Stomach (tissue), 9 donors: ENCODE measurements around the gene PLET1. TPM values are rescaled to one million over a fixed set of nuclear protein-coding genes. Genes with fewer than 3 reads are reported as not detected.
A peak's percentile ranks its signal among the peaks of the same experiment; 100 is the strongest.

Experiments
- DNase-seq, 2 donors: peaks; one replicate each; pipeline versions ENCODE4 v3.0.0 to v3.0.0-alpha.2; 2013 to 2019
- H3K27ac ChIP-seq, 5 donors: fragments of 200-600 bp in 4 of 5; sonication (generic) in 4 of 5; one replicate each; pipeline ENCODE4 v1.5.1; 2013 to 2019; ENCODE audit warnings: mild to moderate bottlenecking in 1 of 5, moderate library complexity in 1 of 5
- H3K27me3 ChIP-seq, 3 donors: fragments of 200-600 bp; sonication (generic); one replicate each; pipeline ENCODE4 v1.5.1; 2017 to 2019; ENCODE audit warnings: mixed run types in 1 of 3
- H3K36me3 ChIP-seq, 4 donors: fragments of 200-600 bp; sonication (generic); 1 replicate in 3 of 4; 2 replicates in 1 of 4; pipeline ENCODE4 v1.5.1; 2016 to 2019
- H3K4me1 ChIP-seq, 4 donors: fragments of 200-600 bp; sonication (generic); one replicate each; pipeline ENCODE4 v1.5.1; 2016 to 2019
- H3K4me3 ChIP-seq, 4 donors: fragments of 200-600 bp; sonication (generic) in 3 of 4; one replicate each; pipeline ENCODE4 v1.5.1; 2016 to 2019; ENCODE audit warnings: mild to moderate bottlenecking in 1 of 4
- H3K9me3 ChIP-seq, 4 donors: fragments of 200-600 bp; sonication (generic); one replicate each; pipeline ENCODE4 v1.5.1; 2016 to 2019
- CTCF ChIP-seq, 7 experiments: fragments of 450-650 bp in 4 of 7; fragments of 200-600 bp in 3 of 7; sonication (generic) in 3 of 7; IDR thresholded peaks; one replicate each; pipeline ENCODE4 v1.5.1; 2016 to 2019; ENCODE audit warnings: antibody characterized with exemption in 7 of 7, control low read depth in 2 of 7, mild to moderate bottlenecking in 1 of 7
- EP300 ChIP-seq: sonication (generic); formaldehyde crosslinking; IDR thresholded peaks from one replicate; pipeline ENCODE4 v1.6.1; 2017; ENCODE audit warnings: antibody characterized with exemption
- POLR2A ChIP-seq, 4 donors: fragments of 450-650 bp; IDR thresholded peaks; one replicate each; pipeline ENCODE4 v1.6.1; 2016; ENCODE audit warnings: antibody characterized with exemption in 4 of 4, control low read depth in 2 of 4, mild to moderate bottlenecking in 1 of 4, moderate library complexity in 1 of 4
- POLR2AphosphoS5 ChIP-seq, 3 donors: sonication (generic); formaldehyde crosslinking; IDR thresholded peaks; one replicate each; pipeline ENCODE4 v1.6.1; 2016; ENCODE audit warnings: antibody characterized with exemption in 3 of 3
- WGBS, 5 donors: extraction: QIAGEN DNeasy Blood & Tissue Kit in 3 of 5; methylation state at CpG; one replicate each; pipeline versions ENCODE4 v1.1.5 to v1.1.7; 2013 to 2018; 5-methylcytosine and 5-hydroxymethylcytosine counted together
- intact Hi-C: fragments of 100-400 bp; cut with DNase I; formaldehyde crosslinking; loops from one replicate; pipeline ENCODE4 v1.15.1; 2023; ENCODE audit warnings: low total_unique reads
- polyA plus RNA-seq, 3 donors: library from polyadenylated mRNA; stranded (reverse); fragments of 200-250 nt; gene quantifications; one replicate each; pipeline ENCODE4 v1.2.3, GENCODE V29; 2013
- total RNA-seq, 5 donors: library from RNA; depleted of rRNA; stranded (reverse); fragments of >200 nt; gene quantifications; one replicate each; pipeline versions ENCODE4 v1.1.0 to v1.2.3, GENCODE V29; 2014 to 2016
- donor health status: healthy with polysubstance abuse.
- donor health status: Bipolar disorder and iron deficiency.
- donor health status: healthy.

Gene PLET1
- total and polyA plus RNA-seq, 8 donors = not detected

DNA sequence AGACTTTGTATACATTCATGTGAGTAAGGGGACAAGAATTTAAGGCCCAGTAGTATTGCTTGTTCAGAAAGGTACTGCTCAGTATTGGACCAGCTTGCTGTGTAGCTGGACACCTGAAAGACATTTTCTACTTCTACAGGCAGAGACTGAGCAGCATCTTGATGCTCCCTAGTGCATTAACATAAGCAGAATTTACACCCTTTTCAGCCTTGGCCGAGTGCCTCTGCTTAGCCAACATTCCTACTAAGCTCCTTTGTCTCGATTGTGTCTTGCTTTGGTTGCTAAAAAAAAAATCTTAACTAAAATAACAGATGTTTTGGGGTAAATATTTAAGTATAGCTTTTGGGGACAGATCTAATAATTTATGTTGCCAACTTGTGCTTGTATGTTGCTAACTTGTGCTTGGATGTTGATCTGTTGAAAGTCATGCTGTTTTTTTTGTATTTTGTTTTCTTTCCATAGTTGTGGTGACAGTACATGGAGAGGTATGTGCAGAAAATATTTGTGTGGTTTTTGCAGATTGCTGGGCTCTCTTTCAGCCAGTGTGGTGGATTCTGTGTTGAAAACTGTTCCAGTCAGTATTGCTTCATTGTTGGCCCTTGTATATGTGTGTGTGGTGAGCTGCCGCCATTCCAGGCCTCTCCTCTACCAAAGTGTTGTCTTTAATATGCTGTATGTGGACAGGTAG is 30.8 kb downstream of the PLET1 start:
- no peak for TF ChIP-seq EP300
- TF ChIP-seq POLR2A (IDR thresholded peaks at IDR 0.05) = no peak
- TF ChIP-seq POLR2AphosphoS5 (IDR thresholded peaks at IDR 0.05) = no peak
- TF ChIP-seq CTCF (IDR thresholded peaks at IDR 0.05) = no peak
- no peaks in the 10 kb centered on the region for H3K9me3 ChIP-seq
- no peak for DNase-seq
- peaks cover 7 to 55% (median 30%) of the 10 kb centered on the region in 4 donors for H3K4me1 ChIP-seq
- WGBS, 5 donors = 42 to 62% (median 60%) methylated on average over 3 of the region's 3 CpGs
- intact Hi-C loops = no loop called here
- H3K27me3 ChIP-seq = no peaks in the 10 kb centered on the region
- H3K4me3 ChIP-seq = no peak overlapping the region
- H3K36me3 ChIP-seq = peaks cover 0 to 57% (median 50%) of the 10 kb centered on the region in 4 donors
- H3K27ac ChIP-seq = peak overlapping the region in 3 of 5 donors; percentile 95 to 98 (median 97)

- intact Hi-C loops = no loop called here
- TF ChIP-seq POLR2A (IDR thresholded peaks at IDR 0.05) (no peak), EP300 (no peak), POLR2AphosphoS5 (IDR thresholded peaks at IDR 0.05) (no peak), CTCF (IDR thresholded peaks at IDR 0.05) (no peak)
- no peak for DNase-seq
- Histone ChIP-seq H3K4me1 (peaks cover 7 to 55% (median 30%) of the 10 kb centered on the region in 4 donors), H3K36me3 (peaks cover 0 to 50% (median 43%) of the 10 kb centered on the region in 4 donors), H3K9me3 (no peaks in the 10 kb centered on the region), H3K27me3 (no peaks in the 10 kb centered on the region), H3K27ac (peak overlapping the region in 4 of 5 donors; percentile 44 to 98 (median 96)), H3K4me3 (no peak overlapping the region)
- 57 to 84% (median 67%) methylated on average over 7 of the region's 7 CpGs for WGBS, 5 donors
Observed at GRCh38 chr11:112229159-112229558, 31.5 kb downstream of the PLET1 start.

DNA sequence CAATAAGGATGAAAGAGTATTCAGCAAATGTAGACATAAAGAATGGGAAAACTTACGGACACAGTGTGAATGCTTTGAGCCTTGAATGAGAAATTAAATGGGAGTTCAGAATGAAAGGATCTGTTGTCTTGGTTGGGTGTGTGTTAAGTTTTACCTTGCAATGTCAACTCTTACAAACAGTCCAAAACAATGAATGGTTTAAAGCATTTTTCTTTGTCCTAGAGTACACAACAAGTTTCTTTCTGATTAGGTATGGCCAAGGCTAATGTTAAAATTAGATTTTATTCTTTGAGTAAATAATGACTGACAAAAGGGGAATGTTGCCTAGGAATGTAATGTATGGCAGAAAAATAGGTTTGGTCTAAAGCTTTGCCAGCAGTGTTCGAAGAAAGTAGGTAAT is 32.0 kb downstream of the PLET1 start:
- WGBS, 5 donors = 45 to 60% (median 51%) methylated on average over 2 of the region's 2 CpGs
- H3K36me3 ChIP-seq = peaks cover 0 to 45% (median 39%) of the 10 kb centered on the region in 4 donors

GRCh38 chr11:112227471-112227870 is 33.2 kb downstream of the PLET1 start:
- DNase-seq = no peak
- Histone ChIP-seq H3K9me3 (no peaks in the 10 kb centered on the region), H3K27ac (peak overlapping the region in 4 of 5 donors; percentile 95 to 98 (median 96)), H3K4me1 (peaks cover 7 to 51% (median 30%) of the 10 kb centered on the region in 4 donors), H3K27me3 (no peaks in the 10 kb centered on the region), H3K4me3 (peak overlapping the region; percentile 55 to 73 (median 62)), H3K36me3 (peaks cover 0 to 37% (median 31%) of the 10 kb centered on the region in 4 donors)
- intact Hi-C loops = no loop called here
- WGBS, 5 donors = 59 to 69% (median 62%) methylated on average over 4 of the region's 4 CpGs
- TF ChIP-seq CTCF (IDR thresholded peaks at IDR 0.05) (no peak), POLR2A (IDR thresholded peaks at IDR 0.05) (no peak), EP300 (no peak)

More for the DNA sequence above, 32.0 kb downstream of the PLET1 start:
- peak in 1 of 2 donors; percentile 39 for DNase-seq
- peaks cover 7 to 55% (median 30%) of the 10 kb centered on the region in 4 donors for H3K4me1 ChIP-seq
- H3K9me3 ChIP-seq = no peaks in the 10 kb centered on the region
- H3K4me3 ChIP-seq = no peak overlapping the region
- intact Hi-C loops = no loop called here
- H3K27ac ChIP-seq = peak overlapping the region in 3 of 5 donors; percentile 95 to 98 (median 97)
- H3K27me3 ChIP-seq = no peaks in the 10 kb centered on the region
- TF ChIP-seq CTCF (IDR thresholded peaks at IDR 0.05) (no peak), EP300 (no peak), POLR2AphosphoS5 (IDR thresholded peaks at IDR 0.05) (no peak), POLR2A (IDR thresholded peaks at IDR 0.05) (no peak)
